ENCODE data around the gene TRIB2.

TRIB2 gene

GRCh38 chr2:12720754-12721378, 4.1 kb downstream of the TRIB2 start:
- DNase-seq, result no peak

DNA sequence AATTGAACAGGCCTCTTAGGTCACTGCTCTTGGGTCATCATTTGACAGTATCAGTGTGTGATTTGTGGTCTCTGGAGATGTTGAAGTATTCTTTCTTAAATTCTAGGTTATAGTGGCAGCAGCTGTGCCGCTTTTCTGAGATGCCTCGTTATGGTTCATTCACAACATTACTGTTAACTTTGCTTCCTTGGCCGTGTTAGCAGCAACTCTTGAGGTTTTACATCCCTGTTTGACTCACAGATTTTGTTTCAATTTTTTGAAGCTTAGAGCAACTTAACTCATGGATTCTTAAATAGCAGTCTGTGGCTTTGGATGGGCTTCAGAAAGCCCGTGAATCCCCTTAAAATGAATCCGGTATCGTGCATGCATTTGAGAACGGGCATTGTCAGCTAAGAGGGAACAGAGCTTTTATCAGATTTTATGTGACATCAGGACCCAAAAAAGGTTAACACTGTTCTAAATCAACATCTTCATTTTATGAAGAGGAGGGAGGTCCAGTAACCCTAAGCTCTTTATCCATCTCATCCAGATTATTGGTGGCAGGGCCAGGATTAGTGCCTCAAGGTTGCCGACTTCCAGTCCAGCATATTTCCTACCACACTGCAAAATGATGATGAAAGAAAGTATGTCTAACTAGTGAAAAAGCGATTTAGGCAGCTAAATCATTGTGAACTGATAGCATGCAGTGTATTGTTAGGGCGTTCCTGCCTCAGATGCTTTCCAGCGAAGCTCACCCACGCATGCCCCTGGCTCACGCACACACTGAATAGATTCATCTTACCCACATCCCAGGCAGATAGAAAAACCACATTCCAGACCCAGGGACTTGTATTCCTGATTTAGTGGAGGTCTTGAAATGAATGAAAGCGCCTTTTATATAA, 5.1 kb downstream of the TRIB2 start:
- DNase-seq, result no peak

GRCh38 chr2:12722447-12723316, 5.9 kb downstream of the TRIB2 start:
- no peak for DNase-seq

DNA sequence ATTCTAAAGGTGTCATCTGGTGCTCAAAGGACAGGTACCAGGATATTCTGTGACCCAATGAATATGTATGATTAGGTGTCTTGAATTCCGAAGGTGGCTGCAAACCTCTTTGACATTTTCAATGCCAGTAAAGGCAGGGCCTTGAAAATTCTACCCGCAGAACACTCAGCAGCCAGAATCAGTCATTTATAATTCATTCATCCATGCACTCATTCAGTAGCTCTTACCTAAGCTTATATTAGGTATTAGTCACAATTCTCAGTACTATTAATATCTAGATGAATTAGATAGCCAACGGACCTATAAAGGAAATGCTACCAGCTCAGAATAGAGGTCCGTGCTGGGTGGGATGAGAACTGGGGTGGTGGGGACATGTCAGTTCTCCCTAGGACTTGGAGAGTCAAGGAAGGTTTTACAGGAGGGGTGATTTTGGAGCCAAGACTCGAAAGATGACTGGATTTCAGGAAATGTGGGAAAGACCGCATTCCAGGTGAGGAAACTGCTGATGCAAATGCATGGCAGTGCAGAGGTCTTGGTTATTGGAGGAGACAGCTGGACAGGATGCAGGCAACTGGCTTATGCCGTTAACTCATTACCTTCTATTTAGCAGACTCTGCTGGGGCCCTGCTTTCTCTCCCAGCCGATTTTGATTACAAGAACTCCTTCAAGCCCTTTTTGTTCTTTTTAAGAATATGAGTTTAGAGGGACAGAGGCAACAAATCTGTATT, 7.2 kb downstream of the TRIB2 start:
- DNase-seq, result no peak

DNA sequence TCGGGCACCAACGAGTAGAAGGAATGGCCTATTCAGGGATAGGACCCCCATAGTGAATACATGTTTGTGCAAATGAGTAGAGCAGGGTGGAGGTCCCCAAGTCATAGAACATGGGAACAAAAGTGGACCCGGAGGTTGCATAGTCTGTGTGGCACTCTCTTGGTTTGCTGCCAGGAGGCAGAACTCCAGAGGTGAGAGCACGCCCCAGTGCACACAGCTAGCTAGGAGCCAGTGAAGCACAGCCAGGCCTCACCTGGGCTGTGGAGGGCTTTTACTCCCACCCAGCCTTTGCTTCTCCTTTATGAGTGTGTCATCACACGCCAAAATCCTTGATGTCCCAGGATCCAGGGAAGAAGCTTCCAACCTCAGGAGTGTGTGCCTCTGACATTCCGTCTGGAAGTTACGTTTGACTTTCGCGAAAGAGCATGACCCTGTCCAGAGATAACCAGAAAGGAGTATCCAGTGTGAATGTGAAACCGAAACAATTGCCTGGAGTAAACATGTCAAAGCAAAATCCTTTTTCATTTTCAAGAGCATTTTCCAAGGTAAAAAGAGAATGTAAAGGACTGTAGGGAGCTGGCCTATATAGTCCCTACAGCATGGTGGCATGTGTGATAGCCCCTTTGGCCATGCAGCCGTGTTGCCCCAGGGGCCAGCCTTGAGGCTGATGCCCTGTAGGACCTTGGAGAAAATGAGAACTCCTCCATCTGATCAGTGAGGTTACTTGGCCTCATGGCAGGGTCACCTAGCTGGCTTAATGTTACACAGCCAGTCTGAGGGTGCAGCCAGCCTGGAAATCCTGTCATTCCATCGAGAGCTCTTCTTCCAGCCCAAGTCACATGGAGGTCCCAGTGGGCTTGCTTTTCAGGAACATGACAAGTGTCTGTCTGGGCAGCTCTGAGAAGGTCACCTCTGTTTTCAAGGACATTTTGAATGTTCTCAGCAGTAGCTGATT, 8.8 kb downstream of the TRIB2 start:
- no peak for DNase-seq

- DNase-seq, result no peak
Measured at GRCh38 chr2:12726271-12726670, 9.5 kb downstream of the TRIB2 start.

GRCh38 chr2:12727065-12727464, 10.3 kb downstream of the TRIB2 start:
- no peak for DNase-seq

- DNase-seq, result peak; percentile 13
Measured at GRCh38 chr2:12727641-12728040, 10.9 kb downstream of the TRIB2 start.

DNA sequence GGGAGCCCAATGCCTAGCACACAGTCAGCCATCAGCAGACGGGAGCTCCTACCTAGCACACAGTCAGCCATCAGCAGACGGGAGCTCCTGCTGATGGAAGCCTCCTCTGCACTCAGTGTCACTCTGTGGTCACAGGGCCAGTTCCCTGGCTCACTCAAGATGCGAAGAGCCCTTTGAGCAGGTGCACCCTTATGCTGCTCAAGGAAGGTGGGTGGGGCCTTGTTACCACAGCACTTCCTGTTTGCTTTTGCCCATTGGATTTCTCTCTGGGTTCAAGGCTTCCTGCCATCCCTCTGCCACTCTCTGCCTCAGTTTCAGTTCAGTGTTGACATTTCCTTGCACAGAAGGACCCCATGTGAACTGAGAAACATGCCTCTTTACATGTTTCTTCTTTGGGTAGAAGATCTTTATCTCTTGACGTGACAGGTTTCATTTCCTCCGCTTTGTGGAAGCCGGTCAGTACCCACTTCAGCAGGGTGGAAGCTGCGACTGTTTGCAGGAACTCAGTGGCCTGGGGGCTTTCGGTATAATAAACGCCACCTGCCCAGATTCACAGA, 11.6 kb downstream of the TRIB2 start:
- peak; percentile 36 for DNase-seq

GRCh38 chr2:12730265-12730664, 13.5 kb downstream of the TRIB2 start:
- no peak for DNase-seq

- no peak for DNase-seq
Measured at GRCh38 chr2:12731701-12732280, 15.1 kb downstream of the TRIB2 start.

DNA sequence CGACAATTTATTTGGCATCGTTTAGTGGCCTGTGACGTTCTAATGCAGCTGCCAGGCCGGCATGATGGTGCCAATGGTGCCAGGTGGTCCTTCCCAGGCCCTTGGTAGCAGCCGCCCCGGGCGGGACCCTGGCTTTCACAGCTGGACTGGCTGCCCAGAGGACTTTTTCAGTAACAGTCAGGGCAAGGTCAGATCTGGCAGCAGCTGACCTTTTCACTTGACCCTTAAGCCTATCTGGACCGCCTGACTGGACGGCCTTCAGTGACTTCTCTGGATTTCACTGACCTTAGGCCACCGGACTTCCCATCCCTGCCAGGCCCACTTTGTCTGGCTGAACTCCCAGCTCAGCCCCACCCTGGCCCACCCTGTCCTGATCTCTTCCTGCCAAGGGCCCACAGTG, 15.9 kb downstream of the TRIB2 start:
- DNase-seq, result no peak

DNA sequence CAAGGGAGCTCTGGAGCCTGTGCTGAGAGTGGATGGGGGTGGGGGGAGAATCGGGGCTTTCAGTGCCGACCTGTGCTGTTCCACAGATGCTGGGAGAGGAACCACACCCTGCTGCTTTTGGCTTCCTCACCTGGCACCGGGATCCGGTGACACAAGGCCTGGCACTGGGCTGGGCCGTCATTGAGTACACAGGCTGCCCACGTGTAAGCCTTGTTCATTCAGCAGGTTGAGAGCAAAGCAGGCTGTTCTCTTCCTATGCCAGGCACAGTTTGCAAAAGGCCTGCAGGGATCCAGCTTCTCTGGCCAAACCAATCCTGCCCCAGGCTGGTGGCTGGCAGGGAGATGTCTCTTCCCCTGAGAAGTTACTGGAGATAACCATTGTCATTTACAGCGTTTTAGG, 17.1 kb downstream of the TRIB2 start:
- no peak for DNase-seq

DNA sequence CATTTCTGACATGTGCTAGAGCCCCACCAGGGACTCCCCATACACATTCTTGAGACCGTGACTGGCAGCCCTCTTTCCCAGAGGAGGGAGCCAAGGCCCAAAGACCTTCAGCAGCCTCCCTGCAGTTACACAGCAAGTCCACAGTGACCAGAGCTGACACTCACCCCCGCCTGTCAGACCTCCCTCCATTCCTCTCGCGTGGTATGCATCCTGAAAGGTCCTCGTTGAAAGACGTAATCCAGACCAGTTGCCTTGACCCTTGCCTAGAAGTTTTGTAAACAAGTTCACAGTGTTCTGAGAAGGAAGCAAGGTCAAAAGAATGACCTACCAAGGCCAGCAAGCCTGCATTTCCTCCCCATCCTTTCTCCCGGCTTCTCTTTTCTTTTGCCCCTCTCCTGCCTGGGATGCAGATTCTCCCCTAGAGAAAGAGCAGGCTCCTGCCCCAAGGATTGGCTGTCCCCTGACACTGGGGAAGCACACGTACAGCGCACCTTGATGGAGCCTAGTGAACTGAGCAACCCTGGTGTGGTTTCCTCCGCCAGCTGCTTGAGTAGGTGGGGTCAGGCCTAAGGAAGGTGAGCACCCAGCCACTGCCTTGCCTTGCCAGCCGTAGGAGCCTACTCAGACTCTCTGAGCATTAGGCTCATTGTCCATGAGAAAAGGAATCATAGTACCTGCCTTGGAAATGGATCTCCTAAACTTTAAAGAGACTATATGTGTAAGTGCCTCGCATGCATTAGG, 18.3 kb downstream of the TRIB2 start:
- no peak for DNase-seq

DNA sequence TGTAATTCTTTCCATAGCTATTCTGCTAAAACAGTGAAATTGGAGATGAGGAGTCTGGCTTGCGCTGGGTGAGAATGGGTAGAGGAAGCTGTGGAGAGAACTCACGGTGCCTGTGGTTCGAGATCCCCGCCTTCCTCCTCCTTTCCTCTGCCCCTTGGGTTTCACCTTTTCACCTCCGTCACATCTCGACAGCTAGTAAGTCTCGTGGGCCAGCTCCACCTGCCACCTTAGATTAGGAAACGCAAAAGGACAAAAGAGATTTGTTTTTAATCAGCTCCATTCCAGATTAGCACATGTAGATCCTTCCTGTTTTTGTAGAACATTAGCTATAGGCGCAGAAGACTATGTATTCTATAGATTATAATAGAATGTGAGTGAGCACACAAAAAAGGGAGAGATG, 20.6 kb downstream of the TRIB2 start:
- no peak for DNase-seq

DNA sequence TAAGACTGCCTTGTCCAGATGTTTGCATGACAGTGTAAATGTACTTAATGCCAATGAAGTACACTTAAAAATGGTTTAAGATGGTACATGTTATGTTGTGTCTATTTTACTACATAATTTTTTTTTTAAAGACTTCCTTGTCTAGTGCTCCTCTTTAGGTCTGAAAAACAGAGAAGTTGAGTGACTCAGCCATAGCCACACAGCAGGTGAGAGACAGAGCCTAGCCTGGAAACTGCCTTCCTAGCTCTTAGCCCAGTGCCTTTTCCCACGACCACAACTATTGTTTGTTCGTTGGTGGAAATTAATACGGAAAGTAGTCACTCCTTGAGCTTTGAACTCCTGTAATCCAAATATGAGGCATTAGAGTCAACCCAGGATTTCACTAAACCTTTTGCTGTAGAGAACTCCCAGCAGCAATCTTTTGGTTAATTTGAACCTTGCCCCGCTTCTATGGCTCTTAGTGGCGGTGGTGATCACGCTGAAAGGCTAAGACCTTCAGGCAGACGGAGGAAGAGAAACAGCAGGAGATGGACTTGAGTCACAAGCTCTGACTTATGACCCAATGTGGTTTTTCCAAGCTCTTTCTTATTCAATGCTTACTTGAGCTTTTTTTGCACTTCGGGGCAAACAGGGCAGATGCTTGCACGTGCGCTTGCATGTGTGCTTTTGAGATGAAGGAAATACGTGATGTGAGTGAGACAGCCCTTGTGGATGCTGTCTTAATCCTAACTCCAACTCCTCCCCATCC, 21.2 kb downstream of the TRIB2 start:
- no peak for DNase-seq

DNA sequence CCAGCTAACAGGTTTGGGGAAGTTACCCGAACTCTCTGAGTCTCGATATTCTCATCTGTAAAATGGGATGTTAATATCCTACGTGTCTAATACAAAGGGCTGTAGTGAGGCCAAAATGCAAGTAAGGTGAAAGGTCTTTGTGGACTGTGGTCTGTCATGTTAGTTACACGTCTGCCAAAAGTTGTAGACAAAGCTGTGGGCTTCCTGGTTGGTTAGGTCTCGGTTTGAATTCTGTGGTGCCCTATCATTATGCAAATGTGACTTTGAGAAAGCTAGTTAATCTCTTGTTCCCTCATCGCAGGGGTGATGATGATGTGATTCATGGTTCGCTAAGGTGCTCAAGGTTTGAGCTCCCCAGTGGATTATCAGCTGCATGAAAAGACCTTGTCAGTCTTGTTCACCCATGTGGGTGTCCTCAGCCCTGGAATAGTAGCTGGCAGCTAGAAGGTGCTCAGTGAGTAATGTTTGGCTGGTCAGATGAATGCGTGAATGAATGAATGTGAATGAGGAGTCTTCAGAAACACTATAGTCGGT, 23.1 kb downstream of the TRIB2 start:
- DNase-seq, result no peak

DNA sequence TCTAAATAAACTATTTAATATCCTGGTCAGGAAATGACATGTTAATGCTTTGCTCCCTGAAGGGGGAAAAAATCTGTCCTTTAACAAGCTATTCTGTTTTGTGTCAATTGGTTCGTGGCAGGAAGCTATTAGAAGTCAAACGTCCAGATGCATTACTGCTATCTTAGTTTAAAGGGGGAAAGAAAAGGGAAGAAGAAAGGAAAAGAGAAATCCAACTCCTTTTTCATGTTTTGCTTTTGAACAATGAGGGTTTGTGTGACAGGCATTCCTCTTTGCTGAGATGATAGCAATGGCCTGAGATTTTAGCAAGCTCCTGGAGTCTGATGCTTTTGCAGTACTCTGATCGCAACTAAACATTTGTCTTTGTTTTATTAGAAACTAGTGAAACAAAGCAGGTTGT, 24.6 kb downstream of the TRIB2 start:
- no peak for DNase-seq

DNA sequence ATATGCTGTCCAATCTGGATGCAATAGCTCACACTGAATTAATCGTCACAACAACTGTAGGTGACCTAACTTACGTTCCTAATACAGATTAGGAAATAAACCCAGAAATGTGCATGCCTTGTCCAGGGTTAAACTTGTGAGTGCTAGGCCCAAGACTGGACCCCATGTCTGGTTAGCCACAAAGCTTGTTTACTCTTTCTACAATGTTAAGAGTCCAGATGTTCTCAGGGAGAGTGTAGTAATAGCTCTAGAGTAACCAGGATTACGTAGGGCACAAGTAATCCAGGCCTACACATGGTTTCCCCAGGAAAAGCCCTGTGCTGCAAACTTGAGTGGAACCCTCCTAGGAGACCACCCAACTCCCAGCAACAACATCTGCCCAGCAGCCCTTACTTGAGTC, 26.2 kb downstream of the TRIB2 start:
- no peak for DNase-seq

All from T-helper 9 cell (primary cell).